Adipose tissue (tissue), 3 donors: Measurements from ENCODE around the gene NEU1. TPM values are rescaled to one million over a fixed set of nuclear protein-coding genes. Genes with fewer than 3 reads are reported as not detected.
"Not testable (repeated sequence)": the region's sequence is repeated elsewhere in the genome, so short reads cannot be mapped to it uniquely, and the experiment has no call there.

Experiments used
- H3K27ac ChIP-seq: one replicate; pipeline ENCODE4 v1.5.1; 2013; ENCODE audit warnings: low read depth, low read length
- whole genome bisulfite sequencing, 3 donors: extraction: QIAGEN DNeasy Blood & Tissue Kit; methylation state at CpG; one replicate each; pipeline ENCODE4 v1.1.7; 2013; 5-methylcytosine and 5-hydroxymethylcytosine counted together
- polyA plus RNA-seq, 3 donors: library from polyadenylated mRNA; stranded (reverse); fragments of 200-250 nt; gene quantifications; one replicate each; pipeline ENCODE4 v1.2.3, GENCODE V29; 2013
- donor health status: healthy with polysubstance abuse.
- donor health status: Bipolar disorder and iron deficiency.
- donor health status: healthy.

The NEU1 gene
- polyA plus RNA-seq, 3 donors = 26.2 to 33.8 (median 31.5) TPM

DNA sequence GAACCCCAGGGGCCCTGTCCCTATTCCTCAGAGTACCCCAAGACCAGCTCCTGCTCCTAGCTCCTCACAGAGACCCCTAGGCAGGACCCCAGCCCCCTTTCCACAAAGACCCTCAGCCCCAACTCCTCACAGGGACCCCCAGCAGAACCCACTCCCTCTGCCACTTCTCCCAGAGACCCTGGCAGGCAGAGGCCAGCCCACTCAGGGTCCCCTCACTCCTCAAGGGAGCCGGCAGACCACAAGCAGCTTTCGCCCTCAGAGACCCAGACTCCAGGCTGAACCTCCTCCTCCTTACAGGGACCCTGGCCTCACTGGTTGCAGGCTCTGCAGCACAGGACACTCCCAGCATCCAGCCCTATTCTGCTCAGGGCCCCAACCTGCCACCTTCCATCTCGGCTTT lies 15.6 kb upstream of the NEU1 start:
- WGBS, 3 donors = 71 to 83% (median 78%) methylated on average over 3 of the region's 3 CpGs
- no peak overlapping the region for H3K27ac ChIP-seq

DNA sequence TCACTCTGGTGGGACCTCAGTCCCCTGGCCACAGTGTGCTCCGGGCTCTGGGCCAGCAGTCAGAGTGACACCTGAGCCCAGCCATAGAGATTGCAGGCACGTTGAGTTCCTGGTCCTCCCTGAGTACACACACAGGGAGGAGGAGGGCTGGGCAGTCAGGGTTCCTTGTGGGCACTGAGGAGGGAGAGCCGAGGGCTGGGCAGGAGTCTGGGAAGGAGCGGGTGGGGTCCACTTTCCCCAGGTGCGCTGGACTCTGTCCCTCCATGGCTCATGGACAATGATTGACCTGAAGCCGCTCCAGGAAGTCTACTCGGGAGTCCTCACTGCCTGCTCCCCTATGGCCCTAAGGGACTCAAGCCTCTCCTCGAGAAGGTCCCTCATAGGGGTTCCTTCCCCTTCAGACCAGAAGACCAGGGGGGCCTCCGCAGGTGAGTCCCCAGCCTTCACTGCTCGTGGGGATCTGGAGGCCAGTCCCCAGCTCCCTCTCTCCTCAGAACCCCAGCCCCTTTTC lies 15.1 kb upstream of the NEU1 start:
- H3K27ac ChIP-seq = no peak overlapping the region
- 41 to 75% (median 67%) methylated on average over 10 of the region's 10 CpGs for WGBS, 3 donors

DNA sequence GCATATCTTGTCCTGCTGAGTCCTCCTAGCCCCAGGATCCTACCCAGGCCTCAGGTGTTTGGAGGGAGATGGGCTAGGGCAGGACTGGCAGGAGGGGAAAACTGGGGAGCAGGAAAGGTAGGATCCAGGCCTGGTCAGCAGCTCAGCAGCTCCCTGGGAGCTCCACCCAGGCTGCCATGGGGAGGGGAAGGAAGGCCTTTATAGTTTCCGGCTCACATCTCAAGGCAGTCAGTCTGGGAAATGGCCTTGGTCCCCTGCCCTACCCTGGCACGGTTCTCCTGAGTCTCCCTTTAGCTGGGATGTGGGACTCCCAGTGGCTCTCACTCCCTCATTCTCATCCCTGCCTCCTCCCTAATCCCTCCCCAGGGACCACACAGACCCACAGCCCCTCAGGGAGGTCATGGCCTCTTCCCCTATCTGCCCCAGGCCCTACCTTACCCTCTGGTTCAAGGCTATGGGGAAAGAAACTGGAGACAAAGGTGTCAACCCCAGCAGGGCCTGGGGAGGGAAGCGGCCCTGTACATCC lies 14.6 kb upstream of the NEU1 start:
- H3K27ac ChIP-seq = no peak overlapping the region

DNA sequence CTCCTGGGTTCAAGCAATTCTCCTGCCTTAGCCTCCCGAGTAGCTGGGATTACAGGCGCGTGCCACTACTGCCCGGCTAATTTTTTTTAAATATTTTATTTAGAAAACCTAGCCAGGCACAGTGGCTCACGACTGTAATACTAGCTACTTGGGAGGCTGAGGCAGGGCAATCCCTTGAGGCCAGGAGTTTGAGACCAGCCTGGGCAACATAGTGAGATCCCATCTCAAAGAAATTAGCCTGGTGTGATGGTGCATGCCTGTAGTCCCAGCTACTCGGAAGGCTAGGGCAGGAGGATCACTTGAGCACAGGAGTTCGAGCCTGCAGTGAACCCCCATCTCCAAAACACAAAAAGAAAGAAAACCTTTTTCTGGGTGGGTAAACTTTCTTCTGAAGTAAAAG lies 13.7 kb upstream of the NEU1 start:
- H3K27ac ChIP-seq = no peak overlapping the region
- 82 to 94% (median 90%) methylated on average over 7 of the region's 7 CpGs for WGBS, 3 donors

More for the DNA sequence above, 14.6 kb upstream of the NEU1 start:
- 50 to 75% (median 72%) methylated on average over 3 of the region's 3 CpGs for WGBS, 3 donors

DNA sequence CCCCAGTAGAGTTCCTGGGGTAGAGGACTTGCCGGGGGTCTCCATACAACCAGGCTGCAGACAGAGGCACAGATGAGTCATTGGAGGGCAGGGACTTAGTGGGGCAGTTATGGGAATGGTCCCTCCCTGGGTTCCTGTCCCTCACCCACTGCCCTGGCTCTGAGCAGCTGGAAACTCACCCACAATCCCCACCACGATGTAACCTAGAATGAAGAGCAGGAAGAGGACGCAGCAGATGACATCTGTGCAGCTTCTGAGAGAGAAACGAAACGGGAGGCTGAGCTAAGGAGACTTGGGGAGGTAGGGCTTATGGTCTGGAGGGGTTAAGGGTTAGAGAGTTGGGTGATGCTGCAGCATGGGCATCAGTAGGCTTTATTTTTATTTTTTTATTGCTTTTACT lies 13.3 kb upstream of the NEU1 start:
- 55 to 65% (median 64%) methylated on average over 5 of the region's 5 CpGs for WGBS, 3 donors
- no peak overlapping the region for H3K27ac ChIP-seq

DNA sequence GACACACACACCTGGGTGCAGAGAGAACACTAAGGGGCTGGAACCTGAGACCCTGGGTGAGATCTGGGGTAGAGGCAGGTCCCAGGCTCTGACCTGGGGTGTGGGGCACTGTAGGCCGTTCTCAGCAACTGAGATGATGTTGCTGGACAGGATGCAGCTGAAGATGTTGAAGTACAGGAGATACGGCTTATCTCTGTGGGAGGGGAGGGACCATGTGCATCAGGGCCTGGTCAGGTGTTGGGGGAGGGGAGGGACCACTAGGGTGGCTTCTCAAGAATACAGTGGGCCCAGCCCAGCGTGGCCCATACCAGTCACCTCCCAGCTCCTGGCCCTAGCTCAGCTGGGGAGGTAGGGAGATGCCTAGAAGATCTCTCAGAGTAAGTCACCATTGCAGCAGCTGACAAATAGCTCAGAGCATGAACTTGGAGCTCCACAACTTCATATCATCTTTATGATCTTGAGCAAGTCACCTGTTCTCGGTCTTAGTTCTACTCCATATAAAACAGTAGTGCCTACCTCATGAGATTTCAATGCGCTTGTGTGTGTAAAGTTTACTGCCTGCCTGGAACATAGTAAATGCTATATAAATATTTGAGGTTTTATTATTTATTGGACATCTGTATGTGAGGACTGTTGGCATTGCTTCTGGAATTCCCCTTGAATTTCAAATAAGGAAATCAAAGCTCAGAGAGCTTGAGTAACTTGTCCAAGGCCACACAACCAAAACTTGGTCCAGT lies 12.4 kb upstream of the NEU1 start:
- no peak overlapping the region for H3K27ac ChIP-seq
- 76 to 84% (median 79%) methylated on average over 5 of the region's 5 CpGs for WGBS, 3 donors

DNA sequence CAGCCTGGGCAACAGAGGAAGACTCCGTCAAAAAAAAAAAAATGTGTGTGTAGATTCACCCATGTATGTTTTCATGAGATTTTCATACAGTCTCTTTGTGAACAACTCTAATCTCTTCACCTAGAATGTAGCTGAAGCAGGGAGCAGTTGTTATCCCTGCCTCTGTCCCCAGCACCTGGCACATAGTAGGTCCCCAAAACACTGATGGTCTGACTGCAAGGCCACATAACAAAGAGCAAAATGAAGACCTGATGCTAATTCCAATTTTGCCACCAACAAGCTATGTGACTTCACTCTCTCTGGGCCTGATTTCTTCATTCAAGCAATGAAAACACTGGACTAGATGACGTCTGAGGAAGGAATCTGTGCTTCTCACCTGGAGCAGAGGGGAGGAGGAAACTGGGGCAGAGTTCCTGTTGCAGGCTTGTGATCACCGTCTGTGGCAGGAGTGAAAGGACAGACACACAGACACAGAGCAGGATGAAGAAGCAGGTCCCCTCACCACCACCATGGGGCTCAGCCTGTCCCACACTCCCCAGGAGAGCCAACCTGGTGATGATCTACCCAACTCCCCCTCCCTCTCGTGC lies 11.6 kb upstream of the NEU1 start:
- 49 to 72% (median 52%) methylated on average over 4 of the region's 4 CpGs for WGBS, 3 donors
- H3K27ac ChIP-seq = no peak overlapping the region

DNA sequence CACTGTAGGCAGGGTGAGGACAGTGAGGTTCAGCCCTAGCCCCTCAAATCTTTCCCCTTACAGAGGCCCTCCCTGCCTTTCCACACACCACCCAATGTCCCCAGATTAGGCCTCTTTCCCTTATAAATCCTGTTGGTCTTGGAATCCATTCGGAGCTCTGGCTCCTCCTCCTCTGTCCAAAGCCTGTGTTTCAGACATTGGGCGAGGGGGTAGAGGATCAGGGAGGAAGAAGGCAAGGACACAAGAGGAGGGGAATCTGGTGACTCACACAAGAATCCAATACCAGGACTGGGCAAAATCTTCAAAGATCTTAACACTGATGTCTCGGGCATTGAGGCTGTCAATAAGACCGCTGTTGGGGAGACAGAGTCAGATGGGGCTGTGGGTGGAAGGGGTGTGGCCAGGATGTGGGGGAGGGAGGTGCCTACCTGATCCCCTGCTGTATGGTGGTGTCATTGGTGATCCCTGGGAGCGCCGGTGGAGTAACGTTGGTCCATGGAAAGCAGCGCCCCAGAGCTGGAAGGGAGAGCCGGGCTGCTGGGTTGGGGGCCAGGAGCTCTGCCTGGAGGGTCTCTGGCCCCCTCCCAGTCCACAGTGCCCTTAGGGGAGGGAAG lies 8.5 kb upstream of the NEU1 start:
- no peak overlapping the region for H3K27ac ChIP-seq
- WGBS, 3 donors = 64 to 67% (median 66%) methylated on average over 9 of the region's 9 CpGs

DNA sequence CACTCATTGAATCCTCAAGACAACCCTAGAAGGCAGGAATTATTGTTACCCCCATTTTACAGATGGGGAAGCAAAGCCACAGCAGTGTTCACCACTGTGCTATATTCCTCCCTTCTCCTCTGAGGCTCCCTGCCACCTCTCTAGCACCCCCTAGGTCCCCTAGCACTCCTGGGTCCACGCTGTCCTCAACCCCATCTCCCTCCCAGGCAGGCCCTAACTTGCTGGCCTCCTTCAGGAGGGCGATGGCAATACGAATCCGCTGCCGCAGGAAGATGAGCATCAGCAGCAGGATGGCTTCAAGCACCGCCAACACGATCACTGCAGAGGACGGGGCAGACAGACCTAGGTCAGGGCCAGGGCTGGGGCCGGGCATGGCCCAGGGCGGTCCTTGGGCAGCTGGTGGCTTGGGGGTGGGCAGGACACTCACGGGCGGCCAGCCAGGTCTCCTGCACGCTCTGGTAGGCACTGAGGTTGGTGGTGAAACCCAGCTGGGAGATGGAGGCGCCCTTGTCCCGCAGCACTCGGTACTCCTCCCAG lies 7.8 kb upstream of the NEU1 start:
- WGBS, 3 donors = 74 to 83% (median 76%) methylated on average over 16 of the region's 16 CpGs
- H3K27ac ChIP-seq = no peak overlapping the region

DNA sequence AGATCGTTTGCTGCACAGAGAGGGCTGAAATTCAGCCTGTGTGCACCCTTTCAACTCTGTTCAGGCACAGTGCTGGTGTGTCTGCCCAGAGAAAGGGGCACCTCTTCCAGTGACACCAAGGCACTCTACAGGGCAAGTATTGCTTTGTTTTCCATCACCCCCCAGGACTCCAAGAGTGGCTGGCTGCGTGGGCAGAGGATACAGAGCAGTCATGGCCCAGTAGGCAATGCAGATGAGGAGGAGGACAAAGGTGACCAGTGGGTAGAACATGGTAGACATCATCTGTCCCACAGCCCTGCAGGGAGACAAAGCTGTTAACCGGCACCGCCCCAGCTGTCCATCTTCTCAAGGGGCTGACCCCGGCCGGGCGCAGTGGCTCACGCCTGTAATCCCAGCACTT lies 6.7 kb upstream of the NEU1 start:
- H3K27ac ChIP-seq = no peak overlapping the region
- WGBS, 3 donors = 79 to 81% (median 80%) methylated on average over 8 of the region's 8 CpGs

DNA sequence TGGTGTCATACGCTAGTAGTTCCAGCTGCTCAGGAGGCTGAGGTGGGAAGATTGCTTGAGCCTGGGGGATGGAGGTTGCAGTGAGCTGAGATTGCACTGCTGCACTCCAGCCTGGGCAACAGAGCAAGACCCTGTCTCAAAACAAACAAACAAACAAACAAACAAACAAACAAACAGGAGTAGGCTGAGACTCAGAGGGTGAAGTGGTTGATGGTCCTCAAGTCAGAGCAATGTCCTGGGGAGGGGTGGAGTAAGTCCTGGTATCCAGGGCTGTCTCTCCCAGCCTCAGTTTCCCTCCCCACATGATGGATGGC lies 6.0 kb upstream of the NEU1 start:
- WGBS, 3 donors = 85 to 100% (median 94%) methylated on average over 1 of the region's 1 CpG
- H3K27ac ChIP-seq = not testable (repeated sequence)

DNA sequence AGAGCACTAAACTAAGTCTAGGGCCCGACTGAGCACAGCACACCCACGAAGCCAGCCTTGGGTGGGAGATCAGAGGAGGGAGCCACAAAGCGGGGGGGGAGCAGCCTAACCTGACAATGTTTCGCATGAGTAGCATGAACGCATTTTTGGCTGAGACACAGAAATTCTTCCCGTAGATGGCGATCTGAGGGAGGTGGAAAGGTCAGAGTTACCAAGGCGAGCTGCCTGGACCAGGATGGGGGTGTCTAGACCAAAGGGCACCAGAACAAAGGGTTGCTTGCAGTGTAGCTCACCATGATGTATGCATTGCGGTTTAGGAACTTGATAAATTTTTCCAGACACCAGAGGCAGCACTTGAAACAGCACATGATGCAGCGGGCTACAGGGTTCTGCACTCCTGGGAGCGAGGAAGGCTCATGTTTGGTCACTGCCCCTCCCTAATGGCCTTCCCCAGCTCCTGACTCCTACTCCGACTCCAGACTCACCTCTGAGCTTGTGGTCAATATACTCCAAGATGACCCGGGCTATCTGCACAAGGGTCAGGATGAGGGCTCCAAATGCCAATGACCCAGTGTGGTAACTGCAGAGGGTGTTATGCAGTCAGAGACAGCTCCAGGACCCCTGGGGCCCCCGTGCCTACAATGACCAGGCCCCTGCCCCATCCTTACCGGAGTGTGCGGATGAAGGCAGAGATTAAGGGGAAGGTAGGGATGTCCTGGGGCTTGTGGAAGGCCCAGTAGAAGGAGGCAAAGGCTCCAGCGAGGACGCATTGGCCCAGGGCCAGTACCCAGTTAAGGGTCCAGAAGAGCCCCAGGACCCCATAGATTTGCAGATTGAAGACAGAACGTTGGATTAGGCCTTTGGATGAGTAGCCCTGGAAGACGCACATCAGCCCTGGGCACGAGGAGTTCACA lies 2.8 kb upstream of the NEU1 start:
- WGBS, 3 donors = 80 to 84% (median 81%) methylated on average over 21 of the region's 21 CpGs
- no peak overlapping the region for H3K27ac ChIP-seq

DNA sequence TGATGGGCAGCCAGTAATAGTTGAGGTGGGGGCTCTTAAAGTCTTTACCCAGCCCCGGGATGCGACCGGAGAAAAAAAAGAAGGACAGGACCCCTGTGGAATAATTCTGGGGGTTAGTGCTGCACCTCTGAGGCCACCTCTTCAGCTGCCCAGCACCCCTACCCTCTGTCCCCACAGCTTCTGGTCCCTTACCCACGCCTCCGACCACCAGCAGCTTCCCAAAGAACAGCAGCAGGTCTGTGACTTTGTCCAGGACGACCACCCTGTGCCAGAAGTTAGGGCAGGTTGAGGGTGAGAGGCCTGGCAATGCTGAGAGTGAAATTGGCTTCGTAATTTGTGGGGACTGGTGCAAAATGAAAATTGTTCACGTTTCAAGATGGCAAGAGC lies 2.2 kb upstream of the NEU1 start:
- WGBS, 3 donors = 84 to 87% (median 86%) methylated on average over 8 of the region's 8 CpGs
- no peak overlapping the region for H3K27ac ChIP-seq

DNA sequence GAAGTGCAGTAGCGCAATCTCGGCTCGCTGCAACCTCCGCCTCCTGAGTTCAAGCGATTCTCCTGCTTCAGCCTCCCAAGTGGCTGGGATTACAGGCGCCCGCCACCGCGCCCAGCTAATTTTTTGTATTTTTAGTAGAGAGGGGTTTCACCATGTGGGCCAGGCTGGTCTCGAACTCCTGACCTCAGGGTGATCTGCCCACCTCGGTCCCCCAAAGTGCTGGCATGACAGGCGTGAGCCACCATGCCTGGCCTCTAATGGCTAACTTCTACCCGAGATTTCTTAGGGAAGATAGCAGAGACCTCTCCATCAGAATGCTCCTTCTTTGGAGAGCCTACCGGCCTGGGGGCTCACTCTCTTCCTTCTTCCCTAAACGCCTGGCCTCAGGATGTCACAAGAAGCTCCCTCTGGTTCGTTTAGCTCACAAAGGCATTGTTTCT lies 1.5 kb upstream of the NEU1 start:
- 10 to 12% (median 11%) methylated on average over 16 of the region's 16 CpGs for WGBS, 3 donors
- not testable (repeated sequence) for H3K27ac ChIP-seq

DNA sequence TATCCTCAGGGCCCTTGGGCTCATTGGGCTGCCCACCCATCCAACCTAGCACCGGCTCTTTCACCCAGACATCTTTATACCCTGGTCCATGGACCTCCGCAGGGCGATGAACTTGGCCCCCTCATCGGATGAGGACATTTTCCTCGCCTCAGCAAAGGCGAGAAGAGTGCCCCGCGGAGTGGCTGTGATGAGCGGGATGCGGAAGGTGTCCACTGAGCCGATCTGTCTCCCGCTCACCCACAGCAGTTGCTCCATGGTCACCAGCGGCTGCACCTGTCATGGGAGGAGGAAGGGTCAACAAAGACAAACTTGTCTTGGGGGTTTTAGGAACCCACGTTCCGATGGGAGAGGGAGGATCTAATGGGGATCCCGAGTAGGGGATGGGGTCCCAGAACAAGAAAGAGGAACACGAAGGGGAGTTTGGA lies 690 bp downstream of the NEU1 start:
- 30 to 42% (median 39%) methylated on average over 17 of the region's 17 CpGs for WGBS, 3 donors
- no peak overlapping the region for H3K27ac ChIP-seq

DNA sequence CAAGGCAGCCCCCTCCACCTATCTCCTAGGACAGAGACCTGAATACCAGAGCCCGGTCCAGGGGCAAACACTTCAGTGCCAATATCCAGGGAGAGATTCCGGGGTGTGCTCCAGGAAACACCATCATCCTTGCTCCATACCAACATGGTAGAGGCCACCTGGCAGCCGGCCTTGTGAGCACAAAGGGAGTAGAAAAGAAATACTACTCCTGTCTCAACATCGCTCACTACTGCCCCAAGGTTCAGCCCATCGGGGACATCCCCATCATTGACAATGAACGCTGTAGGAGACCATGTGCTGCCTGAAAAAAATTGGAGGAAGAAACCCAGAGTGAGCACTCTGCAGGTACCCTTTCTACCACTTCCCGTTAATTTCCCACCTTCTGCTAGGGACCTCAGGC lies 1.5 kb downstream of the NEU1 start:
- WGBS, 3 donors = 89 to 94% (median 93%) methylated on average over 7 of the region's 7 CpGs
- H3K27ac ChIP-seq = no peak overlapping the region

DNA sequence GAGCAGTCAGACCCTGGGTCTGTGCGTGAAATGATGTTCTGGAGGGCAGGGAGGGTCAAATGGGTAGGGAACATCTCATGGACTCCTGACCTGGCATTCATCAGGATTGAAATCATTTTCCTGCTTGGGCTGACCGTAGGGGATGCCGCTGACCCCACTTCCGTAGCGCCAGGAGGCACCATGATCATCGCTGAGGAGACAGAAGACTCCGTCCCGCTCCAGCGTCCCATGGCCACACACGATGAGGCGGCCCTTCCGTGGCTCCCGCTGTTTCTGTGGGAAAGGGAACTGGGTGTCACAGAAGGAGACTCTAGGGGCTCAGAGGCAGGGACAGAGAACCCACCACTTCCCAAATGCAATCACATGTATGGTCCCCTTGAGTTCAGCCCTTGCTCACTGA lies 2.3 kb downstream of the NEU1 start:
- 93 to 95% (median 94%) methylated on average over 13 of the region's 13 CpGs for WGBS, 3 donors
- no peak overlapping the region for H3K27ac ChIP-seq

DNA sequence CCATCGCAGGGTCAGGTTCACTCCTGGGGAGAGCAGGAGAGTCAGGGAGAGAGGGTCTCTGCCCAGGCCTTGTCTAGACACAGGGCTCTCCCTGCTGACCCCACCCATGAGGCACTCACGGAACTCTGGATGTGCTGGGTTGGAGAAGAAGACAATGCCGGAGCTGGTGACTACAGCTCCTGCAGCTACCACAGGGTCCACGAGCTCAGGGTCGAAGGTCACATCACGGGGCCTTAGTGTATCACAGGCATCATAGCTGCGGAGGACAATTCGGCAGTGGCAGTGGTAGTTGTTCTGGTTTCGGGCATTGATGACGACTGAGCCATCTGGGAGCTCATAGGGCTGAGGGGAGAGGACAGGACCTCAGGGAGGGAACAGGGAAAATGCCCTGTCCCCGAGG lies 2.7 kb downstream of the NEU1 start:
- 86 to 93% (median 90%) methylated on average over 11 of the region's 11 CpGs for WGBS, 3 donors
- no peak overlapping the region for H3K27ac ChIP-seq
